Activated CD8-positive, alpha-beta memory T cell treated with anti-CD3 and anti-CD28 coated beads for 48 hours (primary cell): ENCODE data around the gene KIAA0586.
"Not testable (repeated sequence)": the region's sequence is repeated elsewhere in the genome, so short reads cannot be mapped to it uniquely, and the experiment has no call there.

Experiments
- DNase-seq, 3 experiments: peaks; one replicate each; pipeline ENCODE4 v3.0.0-alpha.2; 2020; ENCODE audit warnings: low read depth in 2 of 3, low spot score in 2 of 3

The KIAA0586 gene

DNA sequence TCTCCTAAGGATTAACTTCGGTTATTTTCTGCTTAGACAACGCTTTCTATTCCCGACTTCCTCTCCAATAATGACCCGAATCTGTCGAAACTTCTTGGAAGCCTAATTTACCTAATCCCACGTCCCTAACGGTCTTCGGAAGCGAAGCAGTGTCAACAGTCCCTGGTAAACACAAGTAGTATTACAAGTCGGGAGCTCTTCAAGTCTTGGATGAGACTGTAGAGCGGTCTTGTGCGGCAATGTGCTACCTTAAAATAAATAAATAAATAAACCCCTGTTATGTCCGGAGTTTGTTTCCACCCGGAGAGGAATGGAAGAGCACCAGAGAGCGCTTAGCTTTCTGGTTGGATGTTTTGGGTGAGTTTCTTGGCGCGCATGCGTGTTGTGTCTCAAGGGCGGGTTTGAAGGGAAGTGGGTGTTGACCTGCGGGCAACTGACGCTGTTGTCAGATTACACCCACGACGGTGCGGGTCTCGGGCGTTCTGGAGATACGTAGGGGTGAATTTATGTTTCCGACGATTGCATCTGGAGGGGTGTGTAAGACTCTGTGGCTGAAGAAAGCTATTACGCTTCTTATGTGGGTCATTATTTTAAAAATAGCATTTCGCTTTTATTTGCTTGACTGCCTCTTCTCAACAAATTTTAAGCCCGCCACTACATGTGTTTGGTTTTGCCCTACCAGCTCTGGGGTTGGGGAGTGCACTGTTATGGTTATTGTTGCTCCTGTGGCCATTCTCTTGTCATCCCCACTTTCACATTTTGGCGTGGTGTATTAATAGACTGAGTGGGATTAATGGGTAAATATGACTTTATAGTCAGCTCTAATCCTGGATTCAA lies at the start of gene KIAA0586, which contains the start of gene TIMM9:
KIAA0586 (plus strand) TSS at position 439 of the 837 bp plus-strand sequence. CDS start 546 bp downstream, outside the sequence.
TIMM9 (minus strand) TSS at position 251 of the 837 bp plus-strand sequence. CDS start 15,586 bp downstream, outside the sequence.
- DNase-seq: peak; percentile 76 to 89 (median 85)

DNA sequence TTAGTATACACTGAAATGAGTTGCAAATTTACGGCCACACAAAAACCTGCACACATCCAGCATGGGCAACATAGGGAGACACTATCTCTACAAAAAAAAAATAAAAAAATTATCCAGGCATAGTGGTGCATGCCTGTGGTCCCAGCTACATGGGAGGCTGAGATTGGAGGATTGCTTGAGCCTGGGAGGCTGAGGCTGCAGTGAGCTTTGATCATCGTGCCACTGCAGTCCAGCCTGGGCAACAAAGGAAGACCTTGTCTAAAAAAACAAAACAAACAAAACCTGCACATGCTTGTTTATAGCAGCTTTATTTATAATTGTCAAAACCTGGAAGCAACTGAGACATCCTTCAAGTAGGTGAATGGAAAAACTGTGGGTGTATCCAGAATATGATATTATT lies 36.7 kb upstream of the KIAA0586 start:
- DNase-seq: no peak

- DNase-seq: no peak
Observed at GRCh38 chr14:58395562-58395811, 32.0 kb upstream of the KIAA0586 start.

DNA sequence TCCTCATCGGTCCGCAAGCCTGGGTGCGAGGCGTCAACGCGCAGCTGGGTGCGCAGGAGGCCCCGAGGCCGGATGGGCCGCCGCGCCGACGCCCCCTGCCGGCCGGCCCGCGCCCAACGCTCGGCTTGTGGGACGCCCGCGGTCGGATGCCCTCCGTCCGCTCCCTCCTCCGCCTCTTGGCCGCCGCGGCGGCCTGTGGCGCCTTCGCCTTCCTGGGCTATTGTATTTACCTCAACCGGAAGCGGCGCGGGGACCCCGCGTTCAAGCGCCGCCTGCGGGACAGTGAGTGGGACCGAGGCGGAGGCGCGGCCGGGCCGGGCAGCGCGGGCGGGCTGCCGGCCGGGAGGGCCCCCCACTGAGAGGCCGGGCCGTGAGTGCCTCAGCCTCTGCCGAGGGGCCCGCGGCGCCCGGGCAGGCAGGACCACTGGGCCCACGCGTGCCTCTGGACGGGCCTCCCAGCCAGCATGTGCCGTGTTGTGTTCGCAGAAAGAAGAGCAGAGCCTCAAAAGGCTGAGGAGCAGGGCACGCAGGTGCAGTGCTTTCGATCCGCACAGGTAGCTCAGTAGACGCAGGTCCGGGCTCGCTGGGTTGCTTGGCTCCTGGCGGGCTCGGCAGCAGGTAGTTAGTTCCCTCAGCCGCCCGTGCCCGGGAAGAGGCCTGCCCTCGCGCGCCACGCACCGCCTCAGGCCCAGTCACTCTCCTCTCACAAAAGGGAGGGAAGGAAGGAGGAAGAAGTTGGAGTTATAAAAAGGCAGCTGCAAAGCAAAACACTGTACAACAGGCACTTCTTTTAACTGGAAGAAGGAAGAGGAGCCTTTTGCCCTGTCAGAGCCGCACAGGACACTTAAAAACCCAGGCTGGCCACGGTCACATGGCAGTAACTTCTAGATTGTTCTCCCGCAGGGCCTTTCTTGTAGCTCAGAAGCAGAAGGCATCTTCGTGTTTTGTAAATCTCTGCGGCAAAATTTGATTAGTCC lies 31.4 kb upstream of the KIAA0586 start, which contains the start of gene TOMM20L:
TOMM20L (plus strand) TSS at position 119 of the 977 bp plus-strand sequence; CDS start at position 147, 28 bp downstream.
- peak; percentile 38 to 62 (median 42) for DNase-seq

- DNase-seq: no peak
Observed at GRCh38 chr14:58397156-58397555, 30.4 kb upstream of the KIAA0586 start.

GRCh38 chr14:58398495-58398894 lies 29.0 kb upstream of the KIAA0586 start:
- no peak for DNase-seq

DNA sequence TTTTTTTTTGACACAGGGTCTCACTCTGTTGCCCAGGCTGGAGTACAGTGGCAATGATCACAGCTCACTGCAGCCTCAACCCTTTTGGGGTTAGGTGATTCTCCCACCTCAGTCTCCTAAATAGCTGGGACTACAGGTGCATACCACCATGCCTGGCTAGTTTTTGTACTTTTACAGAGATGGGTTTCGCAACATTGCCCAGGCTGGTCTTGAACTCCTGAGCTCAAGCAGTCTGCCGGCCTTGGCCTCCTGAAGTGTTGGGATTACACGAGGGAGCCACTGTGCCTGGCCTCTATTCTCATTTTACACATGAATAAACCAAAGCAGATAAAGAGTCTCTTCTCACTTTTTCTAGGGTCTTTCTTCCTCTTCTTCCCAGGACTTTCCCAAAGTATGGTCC lies 28.6 kb upstream of the KIAA0586 start:
- no peak for DNase-seq

DNA sequence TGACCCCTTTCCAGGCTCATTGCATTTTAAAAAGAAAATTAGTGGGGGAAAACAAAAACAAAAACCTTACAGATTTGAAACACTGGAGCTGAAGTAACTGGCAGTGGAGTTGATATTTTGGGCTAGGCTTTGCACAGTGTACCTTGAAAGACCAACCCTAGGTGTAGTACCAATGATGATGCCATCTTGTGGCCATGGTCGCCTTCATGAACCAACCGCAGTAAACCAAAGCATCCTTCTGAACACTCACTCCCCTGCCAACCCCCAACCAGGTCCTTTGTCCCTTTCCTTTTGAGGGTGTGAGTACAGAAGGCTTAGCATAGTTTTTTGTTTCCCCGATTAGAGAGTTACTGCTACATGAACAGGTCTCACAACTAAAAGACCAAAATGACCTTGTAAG lies 25.9 kb upstream of the KIAA0586 start:
- DNase-seq: no peak

DNA sequence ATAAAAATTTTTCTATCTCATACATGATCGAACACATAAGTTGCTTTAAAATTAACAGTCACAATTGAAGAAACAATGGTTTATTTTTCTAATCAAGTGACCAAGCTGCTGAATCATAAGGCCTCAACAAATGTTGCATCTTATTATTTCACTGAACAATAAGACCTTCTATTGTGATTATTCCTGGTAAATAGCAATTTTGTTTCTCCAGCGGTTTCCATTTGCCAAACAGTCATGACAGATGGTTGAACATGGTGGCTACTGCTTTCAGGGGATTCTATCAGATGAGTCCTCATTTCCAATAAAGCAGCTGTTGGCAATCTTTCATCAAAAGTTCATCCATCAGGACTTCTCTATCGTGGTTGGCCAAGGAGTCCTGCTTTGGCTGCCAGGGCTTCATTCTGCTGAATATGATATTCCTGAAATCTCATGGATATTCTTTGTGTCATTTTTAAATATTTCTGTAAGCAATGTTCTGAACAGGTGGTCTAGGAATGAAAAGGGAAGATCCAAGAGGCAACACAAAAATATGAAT lies 18.8 kb upstream of the KIAA0586 start:
- DNase-seq: no peak

- no peak for DNase-seq
Observed at GRCh38 chr14:58414845-58415244, 12.7 kb upstream of the KIAA0586 start.

DNA sequence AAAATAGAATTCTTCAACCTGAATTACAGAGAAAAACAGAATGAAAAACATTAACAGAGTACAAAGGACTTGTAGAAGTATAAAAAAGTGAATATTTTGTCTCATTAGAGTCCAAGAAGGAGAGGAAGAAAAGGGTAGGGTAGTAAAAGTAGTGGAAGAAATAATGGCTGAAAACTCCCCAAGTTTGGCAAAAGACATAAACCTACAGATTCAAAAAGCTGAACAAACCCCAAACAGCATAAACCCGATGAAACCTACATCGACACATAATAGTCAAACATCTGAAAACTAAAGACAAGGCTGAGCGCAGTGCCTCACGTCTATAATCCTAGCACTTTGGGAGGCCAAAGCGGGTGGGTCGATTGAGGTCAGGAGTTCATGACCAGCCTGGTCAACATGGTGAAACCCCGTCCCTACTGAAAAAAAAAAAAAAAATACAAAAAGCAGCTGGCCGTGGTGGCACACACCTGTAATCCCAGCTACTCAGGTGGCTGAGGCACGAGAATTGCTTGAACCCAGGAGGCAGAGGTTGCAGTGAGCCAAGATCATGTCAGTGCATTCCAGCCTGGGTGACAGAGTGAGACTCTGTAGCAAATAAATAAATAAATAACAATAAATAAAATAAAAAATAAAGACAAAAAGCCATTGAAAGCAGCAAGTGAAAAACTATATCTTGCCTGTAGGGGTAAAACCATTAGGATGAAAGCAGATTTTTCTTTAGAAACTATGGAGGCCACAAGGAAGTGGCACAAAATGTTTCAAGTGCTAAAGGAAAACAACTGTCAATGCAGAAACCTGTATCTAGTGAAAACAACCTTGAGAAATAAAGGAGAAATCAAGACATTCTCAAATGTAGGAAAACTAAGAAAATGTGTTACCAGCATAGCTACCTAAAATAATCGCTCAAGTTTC lies 11.6 kb upstream of the KIAA0586 start:
- DNase-seq: no peak

DNA sequence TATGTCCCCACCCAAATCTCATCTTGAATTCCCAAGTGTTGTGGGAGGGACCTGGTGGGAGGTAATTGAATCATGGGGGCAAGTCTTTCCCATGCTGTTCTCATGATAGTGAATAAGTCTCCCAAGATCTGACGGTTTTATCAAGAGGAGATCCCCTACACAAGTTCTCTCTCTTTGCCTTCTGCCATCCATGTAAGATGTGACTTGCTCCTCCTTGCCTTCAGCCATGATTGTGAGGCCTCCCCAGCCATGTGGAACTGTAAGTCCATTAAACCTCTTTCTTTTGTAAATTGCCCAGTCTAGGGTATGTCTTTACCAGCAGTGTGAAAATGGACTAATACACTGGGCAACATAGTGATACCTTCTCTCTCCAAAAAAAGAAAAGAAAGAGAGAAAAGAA lies 10.6 kb upstream of the KIAA0586 start:
- DNase-seq: not testable (repeated sequence)

GRCh38 chr14:58426670-58427280 lies 744 bp upstream of the KIAA0586 start:
- peak; percentile 24 to 41 (median 25) for DNase-seq

DNA sequence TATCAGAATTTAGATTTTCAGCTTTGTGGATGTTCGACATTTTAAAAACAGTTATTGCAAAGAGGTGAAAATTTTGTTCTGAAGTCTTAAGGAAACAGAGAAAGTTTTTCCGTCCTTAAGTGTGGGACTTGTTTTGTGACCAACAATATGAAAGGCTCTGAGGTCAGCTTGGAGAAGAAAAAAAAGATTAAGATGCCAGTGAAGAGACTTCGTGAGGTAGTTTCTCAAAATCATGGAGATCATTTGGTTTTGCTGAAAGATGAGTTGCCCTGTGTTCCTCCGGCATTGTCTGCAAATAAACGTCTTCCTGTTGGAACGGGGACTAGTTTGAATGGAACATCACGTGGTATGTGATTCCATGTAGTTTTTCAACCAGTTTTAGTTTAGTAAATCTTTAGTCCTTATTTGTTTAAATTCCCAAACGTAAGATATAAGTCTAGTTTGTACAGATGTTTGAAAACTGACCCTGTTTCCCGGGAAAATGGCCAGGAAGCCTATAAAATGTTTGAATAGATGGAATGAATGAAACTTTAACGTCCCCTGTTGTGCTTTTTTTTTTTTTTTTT lies 682 bp downstream of the KIAA0586 start:
- DNase-seq: no peak

DNA sequence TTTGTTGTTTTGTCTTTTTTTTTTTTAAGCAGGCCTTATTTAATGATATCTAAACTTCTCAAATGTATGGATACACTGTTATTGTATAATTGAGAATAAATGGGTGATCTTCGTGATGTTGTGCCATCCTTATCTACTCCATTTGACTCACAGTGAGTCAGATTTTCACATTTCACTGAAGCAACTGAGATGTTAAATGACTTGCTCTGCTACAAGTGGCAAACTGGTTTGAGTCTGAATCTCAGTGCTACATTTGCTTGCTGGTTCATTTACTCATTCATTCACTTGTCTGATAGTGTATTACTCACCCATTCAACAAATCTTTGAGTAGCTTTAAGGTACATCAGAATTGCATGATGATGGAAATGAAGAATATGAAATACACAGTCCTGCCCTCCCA lies 2.6 kb downstream of the KIAA0586 start:
- DNase-seq: no peak

- DNase-seq: no peak
Observed at GRCh38 chr14:58439476-58439875, 12.0 kb downstream of the KIAA0586 start.

DNA sequence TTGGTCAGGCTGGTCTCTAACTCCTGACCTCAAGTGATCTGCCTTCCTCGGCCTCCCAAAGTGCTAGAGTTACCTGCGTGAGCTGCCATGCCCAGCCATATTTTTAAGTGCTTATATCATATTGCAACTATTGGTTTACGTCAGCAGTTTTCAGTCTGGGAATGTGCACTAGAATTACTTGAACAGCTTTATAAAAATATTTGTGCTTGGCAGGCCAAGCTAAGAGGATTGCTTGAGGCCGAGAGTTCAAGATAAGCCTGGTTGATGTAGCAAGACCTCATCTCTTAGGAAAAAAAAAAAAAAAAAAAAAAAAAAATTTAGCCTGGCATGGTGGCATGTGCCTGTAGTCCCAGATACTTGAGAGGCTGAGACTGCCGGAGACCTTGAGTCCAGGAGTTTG lies 17.1 kb downstream of the KIAA0586 start:
- no peak for DNase-seq

DNA sequence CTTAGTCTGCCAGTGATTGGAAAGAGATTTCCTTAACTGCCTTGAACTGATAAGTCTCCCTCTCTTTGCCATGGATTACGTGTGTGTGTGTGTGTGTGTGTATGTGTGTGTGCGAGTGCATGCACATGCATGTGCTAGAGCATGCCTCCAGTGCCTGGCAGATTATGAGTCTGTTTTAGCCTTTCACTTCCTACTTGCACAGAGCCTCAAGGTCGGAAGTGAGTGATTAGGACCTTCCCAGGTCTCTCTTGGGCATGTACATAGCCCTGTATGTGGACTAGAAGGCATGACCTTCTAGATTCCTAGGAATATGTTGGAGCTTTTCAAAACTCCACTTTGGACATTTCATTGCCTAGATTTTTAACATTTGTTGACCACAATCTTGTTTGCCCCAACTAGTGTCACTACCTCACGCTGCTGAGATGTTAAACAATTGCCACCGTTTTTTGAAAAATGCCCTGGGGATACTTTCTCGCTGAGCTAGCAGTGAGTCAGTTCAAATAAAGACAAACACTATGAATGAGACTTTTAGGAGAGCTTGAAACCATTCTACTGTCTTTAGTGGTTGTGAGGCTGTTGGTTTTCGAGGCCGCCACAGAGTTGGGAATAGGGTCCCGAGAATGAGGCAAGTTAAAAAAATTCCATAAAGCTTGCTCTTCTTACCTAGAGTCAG lies 28.2 kb downstream of the KIAA0586 start:
- DNase-seq: no peak

DNA sequence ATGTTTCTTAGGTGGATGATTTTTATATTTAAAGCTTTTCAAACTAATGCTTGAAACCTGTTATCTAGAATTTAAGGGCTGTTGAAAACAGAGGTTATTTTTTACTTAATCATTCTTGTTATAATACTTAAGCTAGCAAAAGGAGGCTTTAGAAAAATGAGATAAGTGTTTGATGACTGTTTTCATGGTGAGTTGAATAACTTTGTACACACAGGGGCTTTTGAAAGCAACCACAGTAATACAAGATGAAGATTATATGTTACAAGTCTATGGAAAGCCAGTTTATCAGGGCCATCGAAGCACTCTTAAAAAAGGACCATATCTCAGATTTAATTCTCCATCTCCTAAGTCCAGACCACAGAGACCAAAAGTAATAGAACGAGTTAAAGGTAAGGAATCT lies 33.3 kb downstream of the KIAA0586 start:
- no peak for DNase-seq
